ENCODE data around the gene GPR152.

DNA sequence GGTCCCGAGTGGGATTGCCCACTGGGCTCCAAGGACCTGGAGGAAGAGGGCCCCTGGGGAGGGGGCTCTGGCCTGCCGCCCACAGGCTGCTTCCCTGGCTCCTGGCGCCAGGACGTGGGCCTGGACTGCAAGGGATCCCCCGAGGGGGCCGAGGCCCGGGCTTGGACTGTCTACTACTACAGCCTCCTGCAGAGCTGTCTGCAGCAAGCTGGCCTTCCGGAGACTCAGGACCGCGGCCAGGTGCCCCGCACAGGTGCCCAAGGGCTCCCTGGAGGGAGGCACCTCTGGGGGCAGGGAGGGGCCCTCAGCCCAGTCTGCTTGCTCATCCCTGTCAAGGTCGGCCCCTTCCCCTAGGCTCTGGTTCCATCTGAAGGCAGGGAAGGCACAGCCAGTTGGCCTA, 35.1 kb downstream of the GPR152 start:
- no peak for TF ChIP-seq POLR2A (IDR thresholded peaks at IDR 0.05)
- TF ChIP-seq, protein P1, sequence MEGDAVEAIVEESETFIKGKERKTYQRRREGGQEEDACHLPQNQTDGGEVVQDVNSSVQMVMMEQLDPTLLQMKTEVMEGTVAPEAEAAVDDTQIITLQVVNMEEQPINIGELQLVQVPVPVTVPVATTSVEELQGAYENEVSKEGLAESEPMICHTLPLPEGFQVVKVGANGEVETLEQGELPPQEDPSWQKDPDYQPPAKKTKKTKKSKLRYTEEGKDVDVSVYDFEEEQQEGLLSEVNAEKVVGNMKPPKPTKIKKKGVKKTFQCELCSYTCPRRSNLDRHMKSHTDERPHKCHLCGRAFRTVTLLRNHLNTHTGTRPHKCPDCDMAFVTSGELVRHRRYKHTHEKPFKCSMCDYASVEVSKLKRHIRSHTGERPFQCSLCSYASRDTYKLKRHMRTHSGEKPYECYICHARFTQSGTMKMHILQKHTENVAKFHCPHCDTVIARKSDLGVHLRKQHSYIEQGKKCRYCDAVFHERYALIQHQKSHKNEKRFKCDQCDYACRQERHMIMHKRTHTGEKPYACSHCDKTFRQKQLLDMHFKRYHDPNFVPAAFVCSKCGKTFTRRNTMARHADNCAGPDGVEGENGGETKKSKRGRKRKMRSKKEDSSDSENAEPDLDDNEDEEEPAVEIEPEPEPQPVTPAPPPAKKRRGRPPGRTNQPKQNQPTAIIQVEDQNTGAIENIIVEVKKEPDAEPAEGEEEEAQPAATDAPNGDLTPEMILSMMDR (IDR thresholded peaks at IDR 0.05): no peak
